GM21390 (cell line): ENCODE results near the gene CDH11.

Source experiments
- ATAC-seq: cut with Tn5 transposase; IDR thresholded peaks from one replicate; pipeline ENCODE4 v1.9.1; 2021; ENCODE audit not compliant: unreplicated experiment

Gene CDH11

GRCh38 chr16:65071433-65072311, 50.2 kb downstream of the CDH11 start:
- no peak for ATAC-seq

- no peak for ATAC-seq
Observed at GRCh38 chr16:65070831-65071432, 50.9 kb downstream of the CDH11 start.

- ATAC-seq = no peak
Observed at GRCh38 chr16:65069766-65070165, 52.1 kb downstream of the CDH11 start.

- no peak for ATAC-seq
Observed at GRCh38 chr16:65069065-65069464, 52.8 kb downstream of the CDH11 start.

DNA sequence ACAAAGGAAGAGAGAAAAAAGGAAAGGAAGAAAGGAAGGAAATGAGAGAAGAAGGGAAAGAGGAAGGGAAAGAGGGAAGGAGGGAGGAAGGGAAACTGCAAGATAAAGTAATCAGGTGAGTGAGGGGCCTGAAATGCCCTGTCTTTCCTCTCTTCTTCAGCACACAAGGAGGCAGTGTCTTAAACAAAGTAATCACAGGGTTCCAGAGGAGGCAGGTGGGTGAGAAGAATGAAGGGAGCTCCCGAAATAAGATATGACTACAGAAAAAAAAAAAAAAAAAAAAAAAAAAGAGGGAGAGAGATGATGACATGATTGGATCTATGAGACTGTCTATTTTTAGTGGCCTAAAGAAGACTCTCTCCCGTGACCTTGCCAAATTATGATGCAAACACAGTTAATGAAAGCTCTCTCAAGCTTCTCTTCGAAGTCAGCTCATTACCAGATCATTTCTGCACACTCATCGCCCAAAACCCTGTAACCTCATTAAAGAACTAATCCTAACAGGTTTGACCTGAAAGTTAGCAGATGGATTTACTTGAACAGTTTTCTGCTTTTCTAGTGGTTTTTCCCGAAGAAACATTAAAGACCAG, 53.6 kb downstream of the CDH11 start:
- no peak for ATAC-seq

GRCh38 chr16:65066651-65067050, 55.2 kb downstream of the CDH11 start:
- no peak for ATAC-seq

DNA sequence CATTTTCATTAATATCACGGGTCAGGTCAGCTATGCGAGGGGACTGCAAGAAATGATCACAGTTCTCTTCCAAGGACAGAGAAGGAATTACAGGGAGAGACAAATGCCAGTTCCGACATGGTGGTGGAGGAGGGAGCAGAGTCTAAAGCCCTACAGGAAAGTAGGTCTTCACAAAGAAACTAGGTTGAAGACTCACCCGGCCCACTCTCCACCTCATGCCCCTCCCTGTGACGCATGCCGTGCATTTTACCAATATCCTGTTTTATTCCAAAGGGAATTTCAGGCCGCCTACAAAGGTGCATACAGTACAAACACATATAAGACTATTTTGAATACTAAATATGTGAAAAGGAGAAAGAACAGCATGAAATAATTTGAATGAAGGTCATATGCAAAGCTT, 56.8 kb downstream of the CDH11 start:
- ATAC-seq = no peak

DNA sequence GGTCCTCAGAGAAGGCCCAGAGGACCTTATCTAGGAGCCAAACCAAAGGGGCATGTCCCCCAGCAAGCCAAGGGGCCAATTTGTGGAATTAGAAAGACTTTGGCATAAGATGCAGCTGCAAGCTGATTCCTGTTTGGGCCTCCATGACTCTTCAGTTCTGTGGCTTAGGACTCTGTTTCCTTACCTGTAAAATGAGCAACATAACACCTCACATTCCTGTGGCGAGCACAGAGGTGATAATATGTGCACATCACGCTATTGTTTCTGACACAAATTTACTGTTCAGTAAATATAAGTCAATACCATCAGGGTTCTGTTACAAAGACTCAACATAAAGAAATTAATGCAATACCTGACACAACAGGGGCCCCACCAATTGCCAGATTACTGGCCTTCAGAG, 57.7 kb downstream of the CDH11 start:
- ATAC-seq = no peak

DNA sequence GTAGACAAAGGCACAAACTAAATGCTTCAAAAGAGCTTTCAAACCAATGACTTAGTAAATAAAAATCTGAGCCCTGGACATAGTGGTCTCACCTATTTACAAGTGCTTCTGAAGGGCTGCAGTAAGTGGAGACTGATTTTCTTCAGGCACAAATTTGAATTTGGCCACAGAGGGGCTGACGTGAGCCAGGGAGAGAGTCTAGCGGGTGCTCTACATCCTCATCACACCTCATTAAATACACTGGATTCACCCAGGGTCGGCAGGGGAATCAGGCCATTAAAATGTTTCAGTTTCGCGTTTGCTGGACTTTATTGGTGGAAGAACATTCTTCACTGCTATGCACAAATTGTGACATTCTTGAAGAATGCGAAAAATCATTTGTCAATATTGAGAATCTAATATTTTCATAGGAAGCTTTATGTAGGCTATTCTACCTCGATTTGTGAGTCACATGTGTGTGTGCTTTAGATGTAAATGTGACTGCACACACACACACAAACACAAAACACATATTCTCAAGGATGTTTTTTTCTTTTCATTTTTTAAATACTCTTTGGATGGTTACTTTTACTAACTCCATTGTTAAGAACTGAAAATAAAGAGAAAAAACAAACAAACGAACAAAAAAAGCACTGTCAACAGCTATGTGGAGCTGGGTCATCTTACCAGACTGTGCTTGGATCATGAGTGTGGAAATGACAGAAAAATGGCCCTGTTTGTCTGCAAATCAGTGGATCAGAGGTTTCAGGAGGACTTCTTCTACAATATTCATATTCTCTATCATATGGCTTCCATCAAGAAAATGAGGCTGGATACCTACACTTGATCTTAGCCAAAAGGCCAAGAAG, 58.9 kb downstream of the CDH11 start:
- ATAC-seq = no peak

GRCh38 chr16:65061935-65062518, 59.8 kb downstream of the CDH11 start:
- ATAC-seq = no peak

- no peak for ATAC-seq
Observed at GRCh38 chr16:65061263-65061662, 60.6 kb downstream of the CDH11 start.

DNA sequence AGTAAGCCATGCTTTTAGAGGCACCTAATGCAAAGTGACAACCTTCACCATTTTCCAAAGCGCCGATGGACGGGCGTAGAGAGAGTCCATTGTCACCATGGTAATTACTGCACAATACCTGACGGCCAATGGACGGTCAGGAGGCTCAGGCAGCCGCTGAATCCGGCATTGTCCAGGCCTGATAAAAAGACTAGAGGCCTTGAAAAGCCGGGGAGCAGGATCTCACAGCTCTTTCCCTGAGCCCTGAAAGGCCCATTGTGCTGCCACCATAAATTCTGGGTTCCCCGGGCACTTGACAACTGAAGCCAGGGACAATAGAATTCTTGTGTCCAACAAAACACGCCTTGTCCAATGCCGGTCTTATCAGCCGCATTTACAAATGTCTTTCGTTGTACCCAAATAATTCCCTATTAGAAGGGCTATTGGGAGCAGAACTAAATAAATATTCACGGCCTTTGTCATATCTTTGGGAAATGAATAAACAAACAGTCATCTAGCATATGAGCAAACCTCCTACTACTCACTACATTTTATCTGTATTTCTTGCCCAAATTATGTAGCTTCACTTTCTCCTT, 62.4 kb downstream of the CDH11 start:
- ATAC-seq = no peak

- no peak for ATAC-seq
Observed at GRCh38 chr16:65057184-65057583, 64.7 kb downstream of the CDH11 start.

DNA sequence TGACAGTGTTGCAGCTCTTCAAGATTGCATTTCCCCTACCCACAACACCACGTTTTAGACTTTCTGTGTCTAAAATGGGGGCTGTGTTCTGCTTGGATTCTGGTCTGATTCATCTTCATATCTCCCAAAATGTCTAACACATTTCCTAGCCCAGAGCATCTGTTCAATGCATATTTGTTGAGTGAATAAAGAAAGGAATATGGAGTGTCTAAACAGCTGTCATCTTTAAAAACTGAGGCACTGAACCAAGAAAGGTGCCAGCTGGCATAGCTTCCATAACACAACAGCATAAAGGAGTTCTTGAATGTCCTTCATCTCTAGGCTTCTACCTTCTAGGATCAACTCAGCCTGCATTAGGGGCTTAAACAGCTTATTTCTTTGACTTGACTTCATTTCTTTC, 67.4 kb downstream of the CDH11 start:
- no peak for ATAC-seq

- ATAC-seq = no peak
Observed at GRCh38 chr16:65049679-65050078, 72.2 kb downstream of the CDH11 start.

GRCh38 chr16:65045961-65046360, 75.9 kb downstream of the CDH11 start:
- no peak for ATAC-seq

- no peak for ATAC-seq
Observed at GRCh38 chr16:65044873-65045272, 77.0 kb downstream of the CDH11 start.

- no peak for ATAC-seq
Observed at GRCh38 chr16:65044026-65044425, 77.8 kb downstream of the CDH11 start.

- ATAC-seq = no peak
Observed at GRCh38 chr16:65042438-65043365, 79.2 kb downstream of the CDH11 start.
